ENCODE measurements around the gene KRT40. TPM values are rescaled to one million over a fixed set of nuclear protein-coding genes. Genes with fewer than 3 reads are reported as not detected.

The KRT40 gene
- total RNA-seq, 1 experiment from 2014 or later, result not detected

DNA sequence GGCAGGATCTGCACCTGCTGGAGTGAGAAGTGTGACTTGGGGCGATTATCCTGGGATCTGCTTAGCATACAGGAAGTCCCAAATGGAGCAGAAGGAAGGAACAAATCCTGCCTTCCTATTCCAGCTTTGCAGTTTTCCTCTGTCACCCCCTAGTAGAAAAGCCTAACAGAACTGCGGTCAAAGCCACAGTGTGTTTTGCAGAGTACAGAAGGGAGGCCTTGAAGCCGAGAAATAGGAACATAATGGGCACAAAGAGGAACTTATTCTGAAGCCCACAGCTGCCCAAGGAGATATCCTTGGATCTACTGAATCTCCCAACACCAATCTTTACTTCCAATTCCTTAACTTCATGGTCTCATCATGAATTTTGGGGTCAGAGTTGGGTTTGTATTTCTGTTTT, 34.4 kb upstream of the KRT40 start:
- H3K9me3 ChIP-seq, result no peaks in the 10 kb centered on the region
- Mint-ChIP-seq H3K4me1 (ENCODE audit: low read depth, unreplicated experiment) (peaks cover 14% of the 10 kb centered on the region), H3K27ac (ENCODE audit: unreplicated experiment) (no peak overlapping the region), H3K36me3 (ENCODE audit: insufficient read depth, unreplicated experiment) (no peaks in the 10 kb centered on the region), H3K4me3 (ENCODE audit: unreplicated experiment) (no peak overlapping the region), H3K27me3 (ENCODE audit: insufficient read depth, unreplicated experiment) (no peaks in the 10 kb centered on the region), H3K9me3 (ENCODE audit: unreplicated experiment) (peaks cover 23% of the 10 kb centered on the region)
- POLR2A ChIA-PET, result no interaction called here
- CTCF ChIA-PET, result no interaction called here
- no TSS peak for BruUV-seq (replicated peaks)
- H3K36me3 ChIP-seq (ENCODE audit: control insufficient read depth, insufficient read depth, low read length), result no peaks in the 10 kb centered on the region
- H3K4me3 ChIP-seq (ENCODE audit: low read depth, low read length), result no peak overlapping the region
- peaks cover 36% of the 10 kb centered on the region for H3K4me1 ChIP-seq
- intact Hi-C loops (cut with micrococcal nuclease; ENCODE audit: unreplicated experiment), result no loop called here
- H3K27me3 ChIP-seq (replicated peaks; ENCODE audit: control insufficient read depth, insufficient read depth, low read length), result no peaks in the 10 kb centered on the region
- no peak for TF ChIP-seq CTCF (IDR thresholded peaks at IDR 0.05; ENCODE audit: insufficient read depth in 1 of 2, low read depth in 1 of 2, low read length in 1 of 2, severe bottlenecking in 1 of 2, unreplicated experiment in 1 of 2)
- no peak for DNase-seq

- Mint-ChIP-seq H3K9me3 (ENCODE audit: unreplicated experiment) (peaks cover 25% of the 10 kb centered on the region), H3K27ac (ENCODE audit: unreplicated experiment) (peak overlapping the region; percentile 48), H3K27me3 (ENCODE audit: insufficient read depth, unreplicated experiment) (no peaks in the 10 kb centered on the region), H3K4me3 (ENCODE audit: unreplicated experiment) (no peak overlapping the region), H3K4me1 (ENCODE audit: low read depth, unreplicated experiment) (peaks cover 23% of the 10 kb centered on the region), H3K36me3 (ENCODE audit: insufficient read depth, unreplicated experiment) (no peaks in the 10 kb centered on the region)
- peaks cover 36% of the 10 kb centered on the region for H3K4me1 ChIP-seq
- no peak overlapping the region for H3K4me3 ChIP-seq (ENCODE audit: low read depth, low read length)
- H3K9me3 ChIP-seq, result peaks cover 2% of the 10 kb centered on the region; the same call in 1 of the 2 replicates
- no peak for TF ChIP-seq CTCF (IDR thresholded peaks at IDR 0.05; ENCODE audit: insufficient read depth in 1 of 2, low read depth in 1 of 2, low read length in 1 of 2, severe bottlenecking in 1 of 2, unreplicated experiment in 1 of 2)
- ChIA-PET CTCF (no interaction called here), POLR2A (no interaction called here)
- no peak for DNase-seq
- intact Hi-C loops (cut with micrococcal nuclease; ENCODE audit: unreplicated experiment), result no loop called here
- H3K27me3 ChIP-seq (replicated peaks; ENCODE audit: control insufficient read depth, insufficient read depth, low read length), result no peaks in the 10 kb centered on the region
- H3K36me3 ChIP-seq (ENCODE audit: control insufficient read depth, insufficient read depth, low read length), result no peaks in the 10 kb centered on the region
- no TSS peak for BruUV-seq (replicated peaks)
Observed at GRCh38 chr17:41016578-41017215, 32.6 kb upstream of the KRT40 start.

DNA sequence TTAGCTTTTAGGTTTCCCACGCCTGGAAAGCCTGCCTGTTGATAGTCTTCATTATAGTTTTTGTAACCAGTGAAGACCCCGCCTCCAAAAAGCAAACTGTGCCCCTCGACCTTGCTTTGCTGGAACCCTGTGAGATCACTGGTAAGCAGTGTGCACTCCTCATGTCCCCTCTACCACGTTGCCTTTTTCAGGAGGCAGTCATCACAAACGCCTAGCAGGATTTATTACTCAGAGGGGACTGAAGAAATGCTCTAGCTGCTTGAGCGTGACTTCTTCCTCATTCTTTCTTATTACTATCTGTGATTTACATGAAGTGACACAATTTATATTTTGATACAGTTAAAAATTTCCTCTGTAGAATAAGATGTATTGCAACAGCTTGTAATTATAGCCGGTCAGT, 31.3 kb upstream of the KRT40 start:
- TF ChIP-seq CTCF (IDR thresholded peaks at IDR 0.05; ENCODE audit: insufficient read depth in 1 of 2, low read depth in 1 of 2, low read length in 1 of 2, severe bottlenecking in 1 of 2, unreplicated experiment in 1 of 2), result no peak
- no TSS peak for BruUV-seq (replicated peaks)
- CTCF ChIA-PET, result no interaction called here
- H3K4me3 Mint-ChIP-seq (ENCODE audit: unreplicated experiment), result no peak overlapping the region
- no peaks in the 10 kb centered on the region for H3K36me3 Mint-ChIP-seq (ENCODE audit: insufficient read depth, unreplicated experiment)
- peaks cover 46% of the 10 kb centered on the region for H3K4me1 ChIP-seq
- H3K9me3 ChIP-seq, result peaks cover 6% of the 10 kb centered on the region; the same call in 1 of the 2 replicates
- no peaks in the 10 kb centered on the region for H3K36me3 ChIP-seq (ENCODE audit: control insufficient read depth, insufficient read depth, low read length)
- POLR2A ChIA-PET, result no interaction called here
- intact Hi-C loops (cut with micrococcal nuclease; ENCODE audit: unreplicated experiment), result no loop called here
- H3K4me1 Mint-ChIP-seq (ENCODE audit: low read depth, unreplicated experiment), result peaks cover 33% of the 10 kb centered on the region
- DNase-seq, result no peak
- H3K27ac Mint-ChIP-seq (ENCODE audit: unreplicated experiment), result peak overlapping the region; percentile 31
- no peak overlapping the region for H3K4me3 ChIP-seq (ENCODE audit: low read depth, low read length)
- H3K9me3 Mint-ChIP-seq (ENCODE audit: unreplicated experiment), result peaks cover 37% of the 10 kb centered on the region
- H3K27me3 ChIP-seq (replicated peaks; ENCODE audit: control insufficient read depth, insufficient read depth, low read length), result no peaks in the 10 kb centered on the region
- H3K27me3 Mint-ChIP-seq (ENCODE audit: insufficient read depth, unreplicated experiment), result no peaks in the 10 kb centered on the region
